Panc1 (cell line): ENCODE measurements around the gene MOB4.

Source experiments
- CTCF ChIP-seq: fragments of 450-650 bp; IDR thresholded peaks from 2 replicates; pipeline ENCODE4 v1.5.1; 2017; ENCODE audit warnings: mild to moderate bottlenecking
- POLR2AphosphoS5 ChIP-seq: IDR thresholded peaks from 2 replicates; pipeline ENCODE4 v1.6.1; 2012; ENCODE audit warnings: mild to moderate bottlenecking, low read depth, low read length, moderate library complexity
- REST ChIP-seq, 2 experiments: IDR thresholded peaks; 2 replicates each; pipeline ENCODE4 v1.6.1; 2011 to 2012; ENCODE audit warnings: low read depth in 2 of 2, control low read depth in 1 of 2, low read length in 1 of 2, mild to moderate bottlenecking in 1 of 2, moderate library complexity in 1 of 2; ENCODE audit not compliant: insufficient read depth in 1 of 2

GRCh38 chr2:197498937-197499593 lies 16.8 kb upstream of the MOB4 start:
- TF ChIP-seq CTCF (no peak), POLR2AphosphoS5 (no peak), REST (IDR thresholded peaks at IDR 0.05; ENCODE audit: insufficient read depth in 1 of 2, low read depth in 2 of 2, low read length in 1 of 2) (no peak)
